ENCODE measurements around the gene WDHD1. TPM values are rescaled to one million over a fixed set of nuclear protein-coding genes. Genes with fewer than 3 reads are reported as not detected.

Gene WDHD1
- total and polyA plus RNA-seq, 8 donors = 0.29 to 15.6 (median 1.2) TPM; not detected in 1

GRCh38 chr14:54936816-54937215 is 90.1 kb downstream of the WDHD1 start:
- intact Hi-C loops (cut with DNase I; ENCODE audit: low total_unique reads) = no loop called here
- H3K4me1 ChIP-seq = no peaks in the 10 kb centered on the region
- TF ChIP-seq POLR2A (IDR thresholded peaks at IDR 0.05) (no peak), CTCF (IDR thresholded peaks at IDR 0.05) (no peak), EP300 (IDR thresholded peaks at IDR 0.05) (no peak), POLR2AphosphoS5 (IDR thresholded peaks at IDR 0.05) (no peak)
- H3K36me3 ChIP-seq = peaks cover 0 to 4% (median 0%) of the 10 kb centered on the region in 4 donors
- H3K9me3 ChIP-seq = no peaks in the 10 kb centered on the region
- H3K4me3 ChIP-seq = no peak overlapping the region
- H3K27ac ChIP-seq = no peak overlapping the region
- H3K27me3 ChIP-seq = no peaks in the 10 kb centered on the region
- DNase-seq = no peak
- WGBS, 5 donors = 87 to 100% (median 94%) methylated on average over 1 of the region's 1 CpG

GRCh38 chr14:54935958-54936357 is 90.9 kb downstream of the WDHD1 start:
- H3K27ac ChIP-seq = no peak overlapping the region
- H3K36me3 ChIP-seq = peaks cover 0 to 2% (median 0%) of the 10 kb centered on the region in 4 donors
- H3K9me3 ChIP-seq = no peaks in the 10 kb centered on the region
- WGBS, 5 donors = 92 to 100% (median 96%) methylated on average over 5 of the region's 5 CpGs
- H3K4me1 ChIP-seq = no peaks in the 10 kb centered on the region
- DNase-seq = no peak
- H3K4me3 ChIP-seq = no peak overlapping the region
- TF ChIP-seq POLR2A (IDR thresholded peaks at IDR 0.05) (no peak), CTCF (IDR thresholded peaks at IDR 0.05) (no peak), POLR2AphosphoS5 (IDR thresholded peaks at IDR 0.05) (no peak), EP300 (IDR thresholded peaks at IDR 0.05) (no peak)
- intact Hi-C loops (cut with DNase I; ENCODE audit: low total_unique reads) = no loop called here
- no peaks in the 10 kb centered on the region for H3K27me3 ChIP-seq

GRCh38 chr14:54935100-54935499 is 91.8 kb downstream of the WDHD1 start:
- no peak for DNase-seq
- Histone ChIP-seq H3K36me3 (no peaks in the 10 kb centered on the region), H3K27me3 (no peaks in the 10 kb centered on the region), H3K27ac (no peak overlapping the region), H3K9me3 (no peaks in the 10 kb centered on the region), H3K4me3 (no peak overlapping the region), H3K4me1 (no peaks in the 10 kb centered on the region)
- intact Hi-C loops (cut with DNase I; ENCODE audit: low total_unique reads) = no loop called here
- TF ChIP-seq POLR2A (IDR thresholded peaks at IDR 0.05) (no peak), CTCF (IDR thresholded peaks at IDR 0.05) (no peak), POLR2AphosphoS5 (IDR thresholded peaks at IDR 0.05) (no peak), EP300 (IDR thresholded peaks at IDR 0.05) (no peak)
- 47 to 50% (median 49%) methylated on average over 2 of the region's 2 CpGs for WGBS, 5 donors

GRCh38 chr14:54933006-54933405 is 93.9 kb downstream of the WDHD1 start:
- Histone ChIP-seq H3K9me3 (no peaks in the 10 kb centered on the region), H3K27me3 (no peaks in the 10 kb centered on the region), H3K4me1 (no peaks in the 10 kb centered on the region), H3K27ac (no peak overlapping the region), H3K4me3 (no peak overlapping the region), H3K36me3 (no peaks in the 10 kb centered on the region)
- no peak for DNase-seq
- intact Hi-C loops (cut with DNase I; ENCODE audit: low total_unique reads) = no loop called here
- no peak for TF ChIP-seq POLR2A (IDR thresholded peaks at IDR 0.05)
- no peak for TF ChIP-seq CTCF (IDR thresholded peaks at IDR 0.05)
- TF ChIP-seq EP300 (IDR thresholded peaks at IDR 0.05) = no peak
- no peak for TF ChIP-seq POLR2AphosphoS5 (IDR thresholded peaks at IDR 0.05)
- 68 to 77% (median 76%) methylated on average over 1 of the region's 1 CpG for WGBS, 5 donors
